ENCODE measurements around the gene ATL3.

- TF ChIP-seq POLR2A (IDR thresholded peaks at IDR 0.05) (no peak), CTCF (IDR thresholded peaks at IDR 0.05) (no peak)
Observed at GRCh38 chr11:63611395-63611747, 59.8 kb downstream of the ATL3 start.

Measured in right lobe of liver (tissue), 4 donors.